Osteoblast (primary cell): ENCODE data around the gene LY9. TPM values are rescaled to one million over a fixed set of nuclear protein-coding genes. Genes with fewer than 3 reads are reported as not detected.

Experiments used
- DNase-seq: peaks from one replicate; pipeline ENCODE4 v3.0.0; 2011; ENCODE audit warnings: low spot score, mixed read lengths; ENCODE audit not compliant: insufficient read length; ENCODE audit errors: missing footprints
- H2AFZ ChIP-seq: 2 replicates; pipeline ENCODE4 v1.6.0; 2011; ENCODE audit warnings: mild to moderate bottlenecking, low read length
- H3K27ac ChIP-seq: 2 replicates; pipeline ENCODE4 v1.5.1; 2011; ENCODE audit warnings: mild to moderate bottlenecking, low read depth, low read length, moderate library complexity
- H3K27me3 ChIP-seq: 2 replicates; pipeline ENCODE4 v1.6.0; 2012; ENCODE audit warnings: mild to moderate bottlenecking, control low read depth, inconsistent platforms, low read length, moderate library complexity; ENCODE audit not compliant: insufficient read depth
- H3K36me3 ChIP-seq: 2 replicates; pipeline ENCODE4 v1.5.1; 2011; ENCODE audit warnings: mild to moderate bottlenecking, low read length, control low read depth, moderate library complexity; ENCODE audit not compliant: insufficient read depth
- H3K4me1 ChIP-seq: 2 replicates; pipeline ENCODE4 v1.5.1; 2011; ENCODE audit warnings: mild to moderate bottlenecking, low read length, control low read depth, moderate library complexity; ENCODE audit not compliant: insufficient read depth
- H3K4me2 ChIP-seq: 2 replicates; pipeline ENCODE4 v1.6.0; 2011; ENCODE audit warnings: mild to moderate bottlenecking, low read length; ENCODE audit not compliant: insufficient read depth
- H3K4me3 ChIP-seq: fragments of 200-600 bp; sonication (generic); 3 replicates; pipeline ENCODE4 v1.5.1; 2012; ENCODE audit warnings: mild to moderate bottlenecking, low read length, inconsistent platforms; ENCODE audit not compliant: insufficient read depth
- H3K79me2 ChIP-seq: 2 replicates; pipeline ENCODE4 v1.6.0; 2012; ENCODE audit warnings: mild to moderate bottlenecking, low read length, control low read depth, inconsistent platforms; ENCODE audit not compliant: insufficient read depth
- H3K9me3 ChIP-seq: 2 replicates; pipeline ENCODE4 v1.5.1; 2011; ENCODE audit warnings: low read depth, low read length, control low read depth
- H4K20me1 ChIP-seq: 2 replicates; pipeline ENCODE4 v1.6.0; 2012; ENCODE audit warnings: mild to moderate bottlenecking, low read length, control low read depth; ENCODE audit not compliant: insufficient read depth
- total RNA-seq: library from RNA; depleted of rRNA; stranded (reverse); fragments of >200 nt; gene quantifications from 2 replicates; pipeline ENCODE4 v1.2.3, GENCODE V29; 2012
- TF ChIP-seq, protein P1 (sequence below): IDR thresholded peaks from 2 replicates; pipeline ENCODE4 v1.5.1; 2011; ENCODE audit warnings: mild to moderate bottlenecking, low read depth, low read length, moderate library complexity; ENCODE audit errors: extremely low read depth

Gene LY9
- total RNA-seq, 1 donor, result not detected

DNA sequence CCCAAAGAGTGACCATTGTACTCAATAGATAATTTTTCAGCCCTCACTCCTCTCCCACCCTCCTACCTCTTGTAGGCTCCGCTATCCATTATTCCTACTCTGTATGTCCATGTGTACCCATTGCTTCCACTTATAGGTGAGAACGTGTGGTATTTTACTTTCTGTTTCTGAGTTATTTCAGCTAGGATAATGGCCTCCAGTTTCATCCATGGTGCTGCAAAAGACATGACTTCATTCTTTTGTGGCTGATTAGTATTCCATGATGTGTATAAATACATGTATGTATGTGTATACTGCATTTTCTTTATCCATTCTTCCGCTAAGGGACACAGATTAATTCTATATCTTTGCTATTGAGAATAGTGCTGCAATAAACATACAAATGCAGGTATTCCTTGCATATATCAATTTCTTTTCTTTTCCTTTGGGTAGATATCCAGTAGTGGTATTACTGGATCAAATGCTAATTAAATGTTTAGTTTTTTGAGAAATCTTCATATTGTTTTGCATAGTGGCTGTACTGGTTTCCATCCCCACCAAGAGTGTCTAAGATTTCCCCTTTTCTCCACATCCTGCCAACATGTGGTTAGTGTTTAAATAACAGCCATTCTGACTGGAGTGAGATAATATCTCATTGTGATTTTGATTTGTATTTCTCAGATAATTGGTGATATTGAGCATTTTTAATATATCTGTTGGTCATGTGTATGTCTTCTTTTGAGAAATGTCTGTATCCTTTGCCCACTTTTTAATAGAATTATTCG is 4.9 kb downstream of the LY9 start:
- no peaks in the 10 kb centered on the region for H3K79me2 ChIP-seq
- H2AFZ ChIP-seq, result no peak overlapping the region
- no peaks in the 10 kb centered on the region for H3K4me1 ChIP-seq
- no peaks in the 10 kb centered on the region for H3K9me3 ChIP-seq
- TF ChIP-seq, protein P1, sequence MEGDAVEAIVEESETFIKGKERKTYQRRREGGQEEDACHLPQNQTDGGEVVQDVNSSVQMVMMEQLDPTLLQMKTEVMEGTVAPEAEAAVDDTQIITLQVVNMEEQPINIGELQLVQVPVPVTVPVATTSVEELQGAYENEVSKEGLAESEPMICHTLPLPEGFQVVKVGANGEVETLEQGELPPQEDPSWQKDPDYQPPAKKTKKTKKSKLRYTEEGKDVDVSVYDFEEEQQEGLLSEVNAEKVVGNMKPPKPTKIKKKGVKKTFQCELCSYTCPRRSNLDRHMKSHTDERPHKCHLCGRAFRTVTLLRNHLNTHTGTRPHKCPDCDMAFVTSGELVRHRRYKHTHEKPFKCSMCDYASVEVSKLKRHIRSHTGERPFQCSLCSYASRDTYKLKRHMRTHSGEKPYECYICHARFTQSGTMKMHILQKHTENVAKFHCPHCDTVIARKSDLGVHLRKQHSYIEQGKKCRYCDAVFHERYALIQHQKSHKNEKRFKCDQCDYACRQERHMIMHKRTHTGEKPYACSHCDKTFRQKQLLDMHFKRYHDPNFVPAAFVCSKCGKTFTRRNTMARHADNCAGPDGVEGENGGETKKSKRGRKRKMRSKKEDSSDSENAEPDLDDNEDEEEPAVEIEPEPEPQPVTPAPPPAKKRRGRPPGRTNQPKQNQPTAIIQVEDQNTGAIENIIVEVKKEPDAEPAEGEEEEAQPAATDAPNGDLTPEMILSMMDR, result no peak
- no peak overlapping the region for H3K4me2 ChIP-seq
- DNase-seq, result no peak
- H3K36me3 ChIP-seq, result no peaks in the 10 kb centered on the region
- no peaks in the 10 kb centered on the region for H4K20me1 ChIP-seq
- no peaks in the 10 kb centered on the region for H3K27me3 ChIP-seq
- no peak overlapping the region for H3K4me3 ChIP-seq
- no peak overlapping the region for H3K27ac ChIP-seq

DNA sequence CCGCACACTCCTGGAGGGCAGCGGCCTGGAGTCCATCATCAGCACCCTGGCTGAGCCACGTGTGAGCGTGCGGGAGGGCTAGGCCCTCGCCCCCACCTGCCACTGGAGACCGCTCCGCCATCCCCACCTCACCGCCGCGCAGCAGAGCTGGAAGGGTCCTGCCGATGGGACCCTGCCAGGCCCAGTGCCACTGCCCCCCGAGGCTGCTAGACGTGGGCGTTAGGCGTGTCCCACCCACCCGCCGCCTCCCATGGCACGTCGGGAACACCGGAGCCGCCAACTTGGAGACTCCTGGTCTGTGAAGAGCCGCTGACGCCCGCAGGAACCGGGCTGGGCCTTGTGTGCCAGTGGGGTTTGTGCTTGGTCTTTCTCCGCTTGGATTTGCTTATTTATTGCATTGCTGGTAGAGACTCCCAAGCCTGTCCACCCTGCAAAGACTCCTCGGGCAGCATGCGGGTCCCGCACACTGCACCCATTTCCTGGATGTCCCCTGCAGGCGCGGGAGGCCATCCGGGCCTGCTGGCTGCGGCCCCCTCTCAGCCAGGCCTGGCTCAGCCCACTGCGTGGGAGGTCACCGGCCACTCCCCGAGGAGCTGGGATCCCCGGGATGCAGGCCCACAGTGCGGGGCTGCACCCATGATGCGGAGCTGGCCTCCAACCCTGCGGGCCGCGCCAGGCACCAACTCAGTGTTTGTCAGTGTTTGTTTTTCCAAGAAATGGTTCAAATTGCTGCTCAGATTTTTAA is 6.0 kb downstream of the LY9 start:
- no peaks in the 10 kb centered on the region for H3K4me1 ChIP-seq
- no peaks in the 10 kb centered on the region for H3K79me2 ChIP-seq
- H3K4me3 ChIP-seq, result no peak overlapping the region
- no peak overlapping the region for H2AFZ ChIP-seq
- no peaks in the 10 kb centered on the region for H3K27me3 ChIP-seq
- H3K36me3 ChIP-seq, result no peaks in the 10 kb centered on the region
- no peak overlapping the region for H3K4me2 ChIP-seq
- H3K27ac ChIP-seq, result no peak overlapping the region
- H3K9me3 ChIP-seq, result no peaks in the 10 kb centered on the region
- TF ChIP-seq, protein P1, result no peak
- no peaks in the 10 kb centered on the region for H4K20me1 ChIP-seq
- no peak for DNase-seq

DNA sequence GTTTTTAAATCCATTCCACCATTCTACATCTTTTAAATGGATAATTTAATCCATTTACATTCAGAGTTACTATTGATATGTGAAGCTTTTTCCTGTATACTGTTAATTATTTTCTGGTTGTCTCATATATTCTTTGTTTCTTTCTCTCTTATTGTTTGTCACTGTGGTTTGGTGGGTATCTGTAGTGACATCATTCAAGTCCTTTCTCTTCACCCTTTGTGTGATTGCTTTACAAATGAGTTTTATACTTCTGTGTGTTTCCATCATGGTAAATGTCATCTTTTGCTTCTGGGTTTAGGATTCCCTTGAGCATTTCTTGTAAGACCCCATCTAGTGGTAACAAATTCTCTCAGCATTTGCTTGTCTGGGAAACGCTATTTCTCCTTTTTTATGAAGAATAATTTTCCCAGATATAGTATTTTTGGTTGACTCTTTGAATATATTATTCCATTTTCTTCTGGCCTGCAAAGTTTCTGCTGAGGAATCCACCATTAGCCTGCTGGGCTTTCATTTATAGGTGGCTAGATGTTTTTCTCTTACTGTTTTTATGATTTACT is 10.2 kb downstream of the LY9 start:
- Histone ChIP-seq H3K4me2 (no peak overlapping the region), H3K79me2 (no peaks in the 10 kb centered on the region), H3K4me1 (no peaks in the 10 kb centered on the region), H3K9me3 (no peaks in the 10 kb centered on the region), H3K4me3 (no peak overlapping the region), H3K36me3 (no peaks in the 10 kb centered on the region), H2AFZ (no peak overlapping the region), H4K20me1 (no peaks in the 10 kb centered on the region), H3K27ac (no peak overlapping the region), H3K27me3 (no peaks in the 10 kb centered on the region)
- no peak for DNase-seq
- TF ChIP-seq, protein P1, result no peak

DNA sequence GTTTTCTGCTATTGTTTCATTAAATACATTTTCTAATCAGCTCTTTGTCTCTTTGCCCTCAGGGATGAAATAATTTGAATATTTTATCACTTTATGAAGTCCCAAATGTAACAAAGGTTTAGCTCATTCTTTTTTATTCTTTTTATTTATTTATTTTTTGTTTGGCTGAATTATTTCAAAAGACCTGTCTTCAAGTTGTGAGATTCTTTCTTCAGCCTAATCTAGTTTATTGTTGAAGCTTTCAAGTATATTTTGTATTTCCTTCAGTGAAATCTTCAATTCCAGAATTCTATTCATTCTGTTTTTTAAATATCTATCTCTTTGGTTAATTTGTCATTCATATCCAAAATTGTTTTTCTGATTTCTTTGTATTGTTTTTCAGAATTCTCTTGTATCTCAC is 10.8 kb downstream of the LY9 start:
- H3K4me2 ChIP-seq, result no peak overlapping the region
- no peak overlapping the region for H3K27ac ChIP-seq
- no peaks in the 10 kb centered on the region for H3K36me3 ChIP-seq
- H3K4me3 ChIP-seq, result no peak overlapping the region
- no peak for DNase-seq
- H3K79me2 ChIP-seq, result no peaks in the 10 kb centered on the region
- H2AFZ ChIP-seq, result no peak overlapping the region
- H3K9me3 ChIP-seq, result no peaks in the 10 kb centered on the region
- TF ChIP-seq, protein P1, result no peak
- H3K27me3 ChIP-seq, result no peaks in the 10 kb centered on the region
- H4K20me1 ChIP-seq, result no peaks in the 10 kb centered on the region
- no peaks in the 10 kb centered on the region for H3K4me1 ChIP-seq
